NCI-H2081 (cell line): ENCODE measurements around the gene CDH13.

Experiments
- DNase-seq, 2 experiments: peaks; one replicate each; lab custom pipeline; 2025; lab: John Stamatoyannopoulos, UW

CDH13 gene

DNA sequence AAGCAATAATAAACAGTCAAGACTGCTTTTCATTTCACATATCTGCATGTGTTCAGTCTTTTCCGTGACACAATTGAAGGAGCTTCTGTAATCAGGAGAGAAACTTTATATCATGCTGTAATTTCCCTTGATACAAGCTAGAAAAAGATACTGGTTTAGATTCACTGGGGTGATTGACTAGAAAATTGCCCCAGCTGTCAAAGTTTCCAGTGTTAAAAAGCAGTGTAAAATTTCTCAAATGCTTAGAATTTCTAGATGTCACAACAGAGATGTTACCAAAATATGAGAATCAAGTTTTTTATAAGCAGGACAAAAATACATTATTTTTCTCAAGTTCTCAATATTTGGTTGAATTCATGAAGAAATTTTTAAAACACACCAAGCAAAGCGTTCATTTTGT lies 888.6 kb downstream of the CDH13 start:
- no peak for DNase-seq

DNA sequence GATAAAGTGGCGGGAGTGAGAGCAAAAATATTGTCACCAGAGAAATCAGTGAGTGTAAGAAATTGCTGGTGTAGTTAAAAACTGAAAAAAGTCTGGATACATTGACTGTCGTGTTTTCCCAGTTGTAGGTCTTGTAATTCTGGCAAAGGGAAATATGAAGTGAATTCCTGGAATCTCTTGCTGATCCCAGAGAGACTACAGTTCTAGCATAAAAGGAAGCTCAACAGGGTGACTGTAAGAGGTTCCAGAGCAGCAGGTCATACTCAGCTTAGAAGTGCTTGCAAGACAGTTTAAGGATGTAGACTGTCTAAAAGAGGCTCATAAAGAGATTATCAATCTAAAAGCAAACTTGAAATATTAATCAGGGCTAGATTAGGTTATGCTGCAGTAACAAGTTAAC lies 890.2 kb downstream of the CDH13 start:
- DNase-seq = no peak

- DNase-seq = peak in 1 of 2 experiments; percentile 1
Measured at GRCh38 chr16:83517398-83517797, 890.6 kb downstream of the CDH13 start.

DNA sequence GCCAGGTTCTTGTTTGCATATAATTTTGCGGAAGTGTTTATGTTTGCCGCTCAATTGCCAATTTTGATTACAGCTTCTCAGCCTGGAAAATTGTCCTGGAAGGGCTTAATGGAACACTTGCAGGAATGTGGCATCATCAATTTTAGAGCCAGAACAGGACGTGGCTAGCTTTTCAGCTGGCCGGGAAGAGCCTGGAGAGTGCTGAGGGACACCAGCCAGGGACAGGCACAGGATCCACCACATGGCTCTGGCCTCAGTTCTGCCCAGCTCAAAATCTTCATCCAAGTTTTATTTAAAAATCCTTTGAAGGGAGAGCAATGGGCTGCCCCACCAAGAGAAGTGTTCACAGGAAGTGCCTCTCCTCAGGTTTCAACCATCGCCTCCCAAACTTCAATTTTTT lies 893.8 kb downstream of the CDH13 start:
- peak in 1 of 2 experiments; percentile 42 for DNase-seq

DNA sequence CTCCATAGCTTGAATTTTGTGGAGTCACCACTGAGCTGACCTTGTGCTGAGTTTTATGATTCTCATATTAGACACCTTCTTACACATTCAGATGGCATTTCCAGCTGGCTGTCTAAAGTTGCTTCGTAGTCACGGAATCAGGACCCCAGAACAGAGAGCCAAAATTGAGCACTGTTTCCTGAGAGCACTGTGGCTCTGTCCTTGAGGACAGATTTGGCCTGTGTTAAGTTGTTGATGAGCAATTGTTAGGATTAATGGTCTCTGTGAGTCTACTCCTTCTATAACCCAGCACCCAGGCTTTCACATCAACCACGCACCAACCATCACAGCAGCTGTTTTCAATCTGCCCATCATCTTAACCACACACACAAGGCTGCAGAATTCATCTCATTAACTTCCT lies 903.5 kb downstream of the CDH13 start:
- DNase-seq = no peak

DNA sequence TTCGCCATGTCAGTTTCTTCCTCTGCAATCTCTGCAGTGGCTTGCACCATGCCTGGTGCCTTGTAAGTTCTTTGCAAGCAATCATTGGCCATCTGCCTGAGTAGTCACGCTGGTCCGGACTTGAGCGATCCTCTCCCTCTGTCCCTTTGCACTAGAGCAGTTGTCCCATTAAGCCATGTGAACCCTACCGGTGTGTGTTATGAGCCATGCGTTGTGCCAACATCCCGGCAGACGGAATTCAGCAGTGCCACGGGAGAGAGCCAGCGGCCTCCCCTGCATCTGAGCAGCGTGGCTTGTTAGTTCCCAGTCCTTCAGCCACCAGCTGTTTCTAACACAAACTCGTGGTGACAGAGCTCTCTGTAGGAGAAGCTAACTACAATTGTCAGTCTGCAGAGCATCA lies 905.9 kb downstream of the CDH13 start:
- DNase-seq = no peak

- DNase-seq = peak in 1 of 2 experiments; percentile 15
Measured at GRCh38 chr16:83533193-83533592, 906.4 kb downstream of the CDH13 start.

- no peak for DNase-seq
Measured at GRCh38 chr16:83538707-83539106, 911.9 kb downstream of the CDH13 start.

DNA sequence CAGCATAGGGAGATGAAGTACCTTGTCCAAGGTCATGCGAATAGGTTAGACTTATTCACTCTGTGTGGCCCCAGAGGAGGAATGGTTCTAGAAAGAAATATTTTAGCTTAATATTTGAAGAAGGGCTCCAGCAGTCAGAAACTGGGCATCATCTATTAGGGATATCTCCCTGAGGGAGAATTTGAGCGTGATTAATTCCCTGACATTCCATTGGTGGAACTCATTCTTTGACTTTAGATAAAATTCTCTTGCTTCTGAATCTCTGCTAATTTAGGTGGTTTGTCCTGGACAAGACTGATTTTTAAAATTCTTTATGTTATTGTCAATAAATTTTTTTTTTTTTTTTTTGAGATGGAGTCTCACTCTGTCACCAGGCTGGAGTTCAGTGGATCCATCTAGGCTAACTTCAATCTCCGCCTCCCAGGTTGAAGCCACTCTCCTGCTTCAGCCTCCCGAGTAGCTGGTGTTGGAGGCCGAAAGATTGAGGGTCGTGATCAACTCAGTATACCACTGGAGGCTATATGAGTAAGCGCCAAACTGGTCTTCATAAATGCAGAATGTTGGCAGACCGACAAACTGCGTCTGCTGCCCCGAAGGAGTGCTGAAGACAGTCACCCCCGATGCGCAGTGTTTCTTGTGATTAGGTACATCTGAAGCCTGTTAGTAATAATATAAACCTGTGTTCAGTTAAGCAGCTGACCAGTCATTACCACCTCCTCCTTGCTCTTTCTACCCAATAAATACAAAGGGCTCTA lies 913.1 kb downstream of the CDH13 start:
- no peak for DNase-seq

- no peak for DNase-seq
Measured at GRCh38 chr16:83541231-83541630, 914.5 kb downstream of the CDH13 start.

DNA sequence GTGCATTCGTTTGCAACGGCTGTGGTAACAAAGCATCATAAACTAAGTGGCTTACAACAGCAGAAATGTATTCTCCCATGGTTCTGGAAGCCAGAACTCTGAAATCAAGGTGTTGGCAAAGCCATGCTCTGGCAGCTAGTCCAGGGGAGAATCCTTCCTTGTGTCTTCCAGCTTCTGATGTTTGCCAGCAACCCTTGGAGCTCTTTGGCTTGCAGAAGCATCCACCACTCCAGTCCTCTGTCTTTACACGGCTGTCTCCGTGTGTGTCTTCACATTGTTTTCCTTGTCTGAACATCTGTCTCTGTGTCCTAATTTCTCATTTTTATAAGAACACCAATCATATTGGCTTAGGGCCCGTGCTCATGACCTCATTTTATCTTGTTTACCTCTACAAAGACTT lies 915.7 kb downstream of the CDH13 start:
- no peak for DNase-seq

DNA sequence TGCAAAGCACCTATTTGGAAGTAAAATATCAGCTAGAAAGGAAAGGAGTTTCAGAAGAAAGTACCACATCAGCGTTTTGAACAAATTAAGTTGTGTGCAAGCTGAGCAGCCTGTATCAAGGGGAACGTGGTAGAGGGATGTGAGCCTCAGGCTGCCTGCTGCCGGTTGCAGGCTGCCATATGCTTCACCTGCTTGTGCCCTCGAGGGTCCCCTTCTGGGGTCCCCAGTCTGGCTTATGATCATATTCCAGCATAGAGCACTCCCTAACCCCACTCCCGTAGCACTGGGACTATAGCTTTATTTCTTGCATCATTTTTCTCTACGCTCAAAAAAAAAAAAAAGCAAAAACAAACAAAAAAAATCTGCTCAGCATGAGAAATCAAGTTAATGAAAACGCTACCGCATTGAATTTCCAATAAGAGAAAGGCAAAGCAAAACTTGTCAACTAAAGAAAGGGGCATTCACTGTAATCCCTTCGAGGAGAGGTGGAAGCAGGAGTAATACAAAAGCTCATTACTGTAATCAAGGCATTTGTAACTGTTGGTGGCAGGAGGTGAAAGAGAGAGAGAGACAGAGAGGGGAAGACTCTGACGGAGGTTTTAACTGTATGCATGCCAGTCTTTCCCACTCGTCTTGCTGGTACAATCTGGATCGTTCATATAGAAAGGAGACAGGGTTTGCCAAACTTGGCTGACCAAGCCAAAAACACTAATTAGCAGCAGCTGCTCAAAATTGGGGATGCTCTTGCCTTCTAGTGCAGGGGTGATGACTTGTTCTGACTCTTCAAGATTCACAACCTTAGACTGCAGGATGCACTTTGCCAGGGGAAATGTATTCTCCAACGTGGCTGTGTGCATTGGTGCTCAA lies 922.8 kb downstream of the CDH13 start:
- DNase-seq = no peak

DNA sequence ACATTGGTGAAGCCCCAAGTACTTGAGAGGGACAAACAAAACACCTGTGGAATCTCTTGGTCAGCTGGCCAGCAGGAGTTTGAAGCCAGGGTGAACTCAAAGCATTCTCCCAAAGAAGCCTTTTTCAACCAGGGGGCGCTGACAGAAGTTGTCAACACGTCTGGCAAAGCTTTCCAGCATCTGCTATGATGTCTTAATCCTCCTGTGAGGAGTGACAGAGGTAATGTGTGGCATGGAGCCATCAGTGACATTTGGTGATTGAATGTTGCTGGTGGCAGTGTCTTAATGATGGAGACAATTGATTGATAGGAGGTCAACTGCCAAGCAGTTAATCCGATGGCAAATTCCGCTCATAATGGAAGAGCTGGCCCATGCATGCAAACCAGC lies 923.4 kb downstream of the CDH13 start:
- DNase-seq = no peak

DNA sequence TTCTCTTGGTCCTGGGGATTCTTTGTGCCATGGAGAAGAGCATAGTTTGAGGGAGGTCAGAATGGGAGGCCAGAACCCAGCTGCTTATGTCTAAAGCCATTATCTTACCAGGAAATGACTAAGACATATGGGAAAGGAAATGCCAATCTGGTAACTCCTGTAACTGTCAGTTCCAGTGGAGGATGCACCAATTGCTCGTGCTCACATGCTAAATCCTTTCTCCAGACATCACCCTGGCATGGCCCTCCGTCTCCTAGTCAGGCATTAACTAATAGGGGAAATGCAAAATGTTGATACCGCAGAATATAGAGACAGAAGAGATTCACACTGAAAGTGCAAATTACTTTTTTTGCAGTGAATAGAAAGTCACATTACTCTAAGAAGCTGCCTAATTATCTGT lies 925.5 kb downstream of the CDH13 start:
- DNase-seq = no peak

GRCh38 chr16:83552930-83553329 lies 926.2 kb downstream of the CDH13 start:
- DNase-seq = no peak

DNA sequence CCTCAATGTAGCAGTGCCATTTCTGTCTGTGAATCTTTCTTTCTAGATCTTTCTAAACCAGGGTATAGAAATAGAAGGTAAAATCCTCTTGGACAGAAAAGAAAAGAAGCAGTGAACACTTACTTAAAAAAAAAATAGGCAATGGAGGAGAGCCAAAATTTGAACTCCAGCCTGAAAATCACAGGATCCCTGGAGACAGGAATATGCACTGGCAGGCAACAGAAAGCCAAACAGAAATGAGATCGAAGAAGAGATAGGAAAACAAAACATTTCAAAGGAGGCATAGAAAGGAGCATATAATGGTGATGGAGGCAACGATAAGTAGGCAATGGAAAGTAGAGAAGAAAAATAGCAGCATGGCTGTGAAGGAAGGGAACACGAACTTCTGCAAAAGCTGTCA lies 927.3 kb downstream of the CDH13 start:
- DNase-seq = no peak

DNA sequence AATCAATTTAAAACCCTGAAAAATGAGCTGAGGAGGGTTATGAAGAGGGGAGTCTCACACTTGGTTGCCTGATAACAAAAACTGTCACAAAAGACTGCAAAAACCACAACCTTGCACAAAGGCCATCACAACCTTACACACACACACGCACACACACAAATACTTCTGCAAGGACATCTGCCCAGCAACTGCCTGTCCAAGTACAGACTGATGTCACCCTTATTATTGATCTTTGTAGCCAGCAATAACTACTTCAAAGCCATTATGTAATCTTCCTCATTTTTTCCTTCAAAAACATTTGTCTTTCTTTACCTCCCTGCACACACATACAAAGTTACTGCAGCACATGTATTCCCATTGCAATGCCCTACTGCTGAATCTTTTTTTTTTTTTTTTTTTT lies 927.8 kb downstream of the CDH13 start:
- no peak for DNase-seq

- no peak for DNase-seq
Measured at GRCh38 chr16:83561876-83562275, 935.1 kb downstream of the CDH13 start.

GRCh38 chr16:83568345-83568744 lies 941.6 kb downstream of the CDH13 start:
- no peak for DNase-seq

DNA sequence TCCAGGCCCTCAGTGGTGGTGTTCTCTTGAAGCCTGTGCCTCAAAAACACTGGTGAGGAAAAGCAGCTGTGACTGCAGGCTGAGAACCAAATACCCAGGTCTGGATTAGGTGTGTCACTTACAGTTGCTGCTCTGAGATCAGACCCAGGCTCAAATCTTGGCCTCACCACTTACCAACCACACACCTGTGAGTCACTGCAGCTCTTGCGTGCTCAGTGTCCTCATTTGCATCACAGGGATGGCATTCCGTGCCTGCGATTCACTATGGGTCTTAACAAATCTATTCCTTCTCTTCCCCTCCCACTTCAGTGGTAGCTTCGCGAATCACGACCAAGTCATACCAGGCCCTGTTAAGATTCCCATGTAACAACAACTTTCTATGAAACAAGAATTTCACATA lies 947.6 kb downstream of the CDH13 start:
- DNase-seq = no peak

- no peak for DNase-seq
Measured at GRCh38 chr16:83577078-83577745, 950.4 kb downstream of the CDH13 start.

DNA sequence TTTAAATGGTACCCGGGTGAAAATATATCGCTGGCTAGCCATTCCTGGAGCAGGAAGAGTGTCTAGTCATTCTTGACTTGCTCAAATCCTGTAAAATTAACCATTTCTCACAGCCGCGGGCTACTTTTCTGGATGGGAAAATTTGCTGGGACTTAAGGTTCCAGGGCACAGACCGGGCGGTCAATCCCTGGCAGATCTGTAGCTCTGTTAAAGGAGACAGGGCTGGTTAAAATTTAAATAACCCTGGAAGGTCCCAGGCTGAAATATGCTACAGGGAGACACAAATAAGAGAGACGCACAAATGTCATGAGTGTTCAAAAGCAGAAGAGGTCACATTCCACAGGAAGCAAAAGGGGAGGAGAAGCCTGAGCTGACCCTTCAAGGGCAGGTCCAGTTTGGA lies 951.4 kb downstream of the CDH13 start:
- no peak for DNase-seq

DNA sequence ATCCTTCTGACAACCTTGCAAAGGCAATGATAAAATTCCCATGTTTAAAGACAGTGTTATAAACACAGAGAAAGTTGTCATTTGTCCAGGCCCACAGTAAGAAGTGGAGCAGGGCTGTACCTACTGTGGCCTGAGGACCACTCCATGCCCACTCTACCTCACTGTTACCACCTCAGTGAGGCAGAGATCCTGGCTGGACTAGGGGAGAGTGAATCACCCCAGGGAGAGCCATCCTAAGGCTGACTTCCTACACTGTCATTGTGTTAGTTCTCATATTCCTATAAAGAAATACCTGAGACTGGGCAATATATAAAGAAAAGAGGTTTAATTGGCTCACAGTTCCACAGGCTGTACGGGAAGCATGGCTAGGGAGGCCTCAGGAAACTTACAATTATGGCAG lies 952.3 kb downstream of the CDH13 start:
- no peak for DNase-seq
